Measurements from ENCODE around the gene EMILIN2. TPM values are rescaled to one million over a fixed set of nuclear protein-coding genes. Genes with fewer than 3 reads are reported as not detected.

EMILIN2 gene
- total RNA-seq, 1 donor from 2014 or later = 8.7 TPM

DNA sequence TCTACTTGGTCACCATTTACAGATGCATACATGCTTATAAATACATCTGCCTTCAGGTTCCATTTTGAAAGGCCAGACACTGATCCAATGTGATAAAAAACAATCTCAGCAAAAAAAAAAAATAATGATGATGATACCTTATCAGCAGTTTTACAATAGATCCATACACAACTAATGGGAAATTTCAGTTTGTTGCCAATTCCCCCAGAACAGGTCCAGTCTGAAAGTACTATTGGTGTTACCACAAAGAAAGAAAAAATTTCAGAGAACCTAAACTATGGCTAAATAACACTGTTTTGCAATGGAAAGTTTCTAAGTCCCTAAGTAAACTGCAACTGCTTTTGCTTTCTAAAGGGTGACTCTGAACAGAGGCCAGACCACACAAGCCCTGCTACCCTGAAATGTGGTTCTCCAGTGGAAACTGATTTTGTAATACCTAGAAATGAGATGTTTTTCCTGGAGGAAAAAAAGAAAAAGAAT lies 112.1 kb downstream of the EMILIN2 start:
- H3K4me3 Mint-ChIP-seq (ENCODE audit: low read depth) = no peak overlapping the region
- H3K9me3 Mint-ChIP-seq (ENCODE audit: low read depth) = no peaks in the 10 kb centered on the region
- peaks cover 9% of the 10 kb centered on the region for H3K36me3 Mint-ChIP-seq (ENCODE audit: insufficient read depth)
- H3K4me1 Mint-ChIP-seq (ENCODE audit: low read depth) = peaks cover 5% of the 10 kb centered on the region
- TF ChIP-seq, protein P1, sequence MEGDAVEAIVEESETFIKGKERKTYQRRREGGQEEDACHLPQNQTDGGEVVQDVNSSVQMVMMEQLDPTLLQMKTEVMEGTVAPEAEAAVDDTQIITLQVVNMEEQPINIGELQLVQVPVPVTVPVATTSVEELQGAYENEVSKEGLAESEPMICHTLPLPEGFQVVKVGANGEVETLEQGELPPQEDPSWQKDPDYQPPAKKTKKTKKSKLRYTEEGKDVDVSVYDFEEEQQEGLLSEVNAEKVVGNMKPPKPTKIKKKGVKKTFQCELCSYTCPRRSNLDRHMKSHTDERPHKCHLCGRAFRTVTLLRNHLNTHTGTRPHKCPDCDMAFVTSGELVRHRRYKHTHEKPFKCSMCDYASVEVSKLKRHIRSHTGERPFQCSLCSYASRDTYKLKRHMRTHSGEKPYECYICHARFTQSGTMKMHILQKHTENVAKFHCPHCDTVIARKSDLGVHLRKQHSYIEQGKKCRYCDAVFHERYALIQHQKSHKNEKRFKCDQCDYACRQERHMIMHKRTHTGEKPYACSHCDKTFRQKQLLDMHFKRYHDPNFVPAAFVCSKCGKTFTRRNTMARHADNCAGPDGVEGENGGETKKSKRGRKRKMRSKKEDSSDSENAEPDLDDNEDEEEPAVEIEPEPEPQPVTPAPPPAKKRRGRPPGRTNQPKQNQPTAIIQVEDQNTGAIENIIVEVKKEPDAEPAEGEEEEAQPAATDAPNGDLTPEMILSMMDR (IDR thresholded peaks at IDR 0.05; ENCODE audit: unreplicated experiment) = no peak
- H3K27me3 Mint-ChIP-seq = no peaks in the 10 kb centered on the region
- no peak overlapping the region for H3K27ac Mint-ChIP-seq
- DNase-seq (ENCODE audit: low spot score, unreplicated experiment) = no peak

DNA sequence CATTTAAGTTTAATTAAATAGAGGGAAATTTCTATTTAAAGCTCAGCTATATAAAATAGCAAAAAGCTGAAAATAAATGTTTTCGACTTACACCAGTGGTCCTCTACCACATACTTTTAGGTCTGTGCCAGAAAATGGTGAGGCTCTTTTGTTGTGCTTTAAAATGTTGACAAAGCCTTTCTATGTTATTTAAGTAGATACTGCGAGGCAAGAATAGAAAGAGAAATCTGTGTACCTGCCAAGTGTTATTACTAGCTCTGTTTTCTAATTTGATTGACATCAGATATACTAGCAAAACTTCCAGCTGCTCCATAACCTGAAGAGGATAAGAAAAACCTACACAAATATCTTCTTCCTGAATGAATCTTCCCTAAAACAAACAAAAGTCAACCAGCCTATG lies 112.5 kb downstream of the EMILIN2 start:
- no peaks in the 10 kb centered on the region for H3K9me3 Mint-ChIP-seq (ENCODE audit: low read depth)
- no peak overlapping the region for H3K4me3 Mint-ChIP-seq (ENCODE audit: low read depth)
- H3K27ac Mint-ChIP-seq = no peak overlapping the region
- TF ChIP-seq, protein P1 (IDR thresholded peaks at IDR 0.05; ENCODE audit: unreplicated experiment) = no peak
- peaks cover 5% of the 10 kb centered on the region for H3K4me1 Mint-ChIP-seq (ENCODE audit: low read depth)
- no peak for DNase-seq (ENCODE audit: low spot score, unreplicated experiment)
- no peaks in the 10 kb centered on the region for H3K27me3 Mint-ChIP-seq
- peaks cover 8% of the 10 kb centered on the region for H3K36me3 Mint-ChIP-seq (ENCODE audit: insufficient read depth)

DNA sequence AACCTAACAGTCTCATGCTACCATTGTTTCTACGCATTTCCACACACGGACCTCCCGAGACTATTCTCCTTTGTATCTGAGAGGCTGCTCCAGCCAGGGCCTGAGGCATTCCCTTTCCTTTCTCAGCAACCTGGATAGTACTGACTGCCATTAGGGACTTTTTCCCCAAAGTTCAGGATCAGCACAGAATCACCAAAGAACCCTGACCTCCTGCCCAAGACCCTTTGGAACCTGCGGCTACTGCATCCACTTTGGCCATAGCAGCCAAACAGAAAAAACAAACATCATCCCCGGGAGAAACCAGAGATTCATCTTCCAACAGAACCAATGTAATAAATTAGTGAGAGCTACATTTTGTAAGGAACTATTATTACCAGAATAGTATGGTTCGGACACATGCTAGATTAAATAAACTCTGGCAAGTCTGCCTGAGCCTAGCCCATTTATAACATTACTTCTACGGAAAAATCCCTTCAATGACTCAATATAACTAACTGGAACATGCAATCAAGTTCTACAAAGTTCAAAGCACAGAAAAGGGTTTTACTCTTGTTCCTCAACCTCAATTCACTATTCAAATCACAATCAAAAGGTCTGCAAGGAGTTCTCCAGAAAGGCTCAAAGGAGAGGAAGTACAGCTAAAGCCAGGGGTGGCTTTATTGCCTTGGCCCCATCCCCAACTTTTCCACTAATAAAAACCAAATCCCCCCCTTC lies 114.3 kb downstream of the EMILIN2 start:
- peaks cover 3% of the 10 kb centered on the region for H3K36me3 Mint-ChIP-seq (ENCODE audit: insufficient read depth)
- H3K27ac Mint-ChIP-seq = peak overlapping the region; percentile 4
- H3K9me3 Mint-ChIP-seq (ENCODE audit: low read depth) = no peaks in the 10 kb centered on the region
- H3K4me3 Mint-ChIP-seq (ENCODE audit: low read depth) = no peak overlapping the region
- DNase-seq (ENCODE audit: low spot score, unreplicated experiment) = no peak
- no peaks in the 10 kb centered on the region for H3K27me3 Mint-ChIP-seq
- peaks cover 5% of the 10 kb centered on the region for H3K4me1 Mint-ChIP-seq (ENCODE audit: low read depth)
- TF ChIP-seq, protein P1 (IDR thresholded peaks at IDR 0.05; ENCODE audit: unreplicated experiment) = no peak

DNA sequence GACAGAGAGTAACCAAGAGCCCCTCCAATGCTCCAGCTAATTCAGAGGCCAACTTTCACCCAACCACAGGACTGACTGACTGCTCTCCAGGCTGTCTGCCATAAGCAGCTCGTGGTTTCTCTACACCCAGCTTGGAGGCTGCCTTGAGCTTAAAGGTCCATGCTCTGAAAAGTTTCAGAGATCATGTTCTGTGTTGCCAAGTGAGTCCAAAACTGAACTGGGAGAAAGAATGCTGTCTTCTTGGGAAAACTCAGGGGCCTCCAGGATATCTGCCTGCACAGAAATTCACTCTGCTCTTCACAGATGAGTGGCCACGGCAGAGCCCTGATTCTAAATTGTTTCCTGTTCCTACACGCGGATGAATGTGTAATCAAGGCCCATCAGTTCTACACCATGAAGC lies 115.0 kb downstream of the EMILIN2 start:
- no peak overlapping the region for H3K27ac Mint-ChIP-seq
- TF ChIP-seq, protein P1 (IDR thresholded peaks at IDR 0.05; ENCODE audit: unreplicated experiment) = no peak
- peaks cover 3% of the 10 kb centered on the region for H3K36me3 Mint-ChIP-seq (ENCODE audit: insufficient read depth)
- DNase-seq (ENCODE audit: low spot score, unreplicated experiment) = no peak
- no peaks in the 10 kb centered on the region for H3K9me3 Mint-ChIP-seq (ENCODE audit: low read depth)
- H3K4me1 Mint-ChIP-seq (ENCODE audit: low read depth) = peaks cover 5% of the 10 kb centered on the region
- H3K4me3 Mint-ChIP-seq (ENCODE audit: low read depth) = no peak overlapping the region
- no peaks in the 10 kb centered on the region for H3K27me3 Mint-ChIP-seq

DNA sequence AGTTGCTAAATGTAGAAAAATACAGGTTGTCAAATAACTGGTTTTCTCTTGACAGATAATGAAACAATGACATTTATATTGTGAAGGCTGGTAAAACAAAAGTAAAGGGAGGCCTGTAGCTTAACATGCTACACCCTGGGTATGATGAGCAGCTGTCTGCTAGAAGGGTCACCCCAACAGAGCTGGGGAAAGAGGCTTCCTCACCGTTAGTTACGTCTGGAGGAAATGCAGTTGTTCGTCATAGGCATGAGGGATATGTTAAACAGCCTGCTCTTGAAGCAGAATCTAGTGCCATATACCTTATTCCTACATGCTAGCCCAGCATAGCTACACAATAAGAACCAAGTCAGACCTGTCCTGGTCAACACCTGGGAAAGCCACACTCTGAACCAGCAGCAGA lies 116.2 kb downstream of the EMILIN2 start:
- Mint-ChIP-seq H3K9me3 (ENCODE audit: low read depth) (no peaks in the 10 kb centered on the region), H3K4me3 (ENCODE audit: low read depth) (no peak overlapping the region), H3K4me1 (ENCODE audit: low read depth) (peaks cover 5% of the 10 kb centered on the region), H3K27me3 (no peaks in the 10 kb centered on the region), H3K27ac (no peak overlapping the region), H3K36me3 (ENCODE audit: insufficient read depth) (peaks cover 3% of the 10 kb centered on the region)
- no peak for DNase-seq (ENCODE audit: low spot score, unreplicated experiment)
- TF ChIP-seq, protein P1 (IDR thresholded peaks at IDR 0.05; ENCODE audit: unreplicated experiment) = no peak
